Neutrophil (primary cell): ENCODE data around the gene RPA3.

Experiments used
- H3K27ac ChIP-seq: fragments of 200-600 bp; sonication (generic); 2 replicates; pipeline ENCODE4 v1.5.1; 2016; ENCODE audit warnings: mild to moderate bottlenecking, moderate library complexity
- H3K27me3 ChIP-seq: fragments of 200-600 bp; sonication (generic); 2 replicates; pipeline ENCODE4 v1.6.0; 2016; ENCODE audit warnings: mild to moderate bottlenecking
- H3K36me3 ChIP-seq: fragments of 200-600 bp; sonication (generic); 2 replicates; pipeline ENCODE4 v1.5.1; 2017
- H3K4me1 ChIP-seq, 2 experiments: fragments of 200-600 bp in 1 of 2; sonication (generic) in 1 of 2; 1 replicate in 1 of 2; 2 replicates in 1 of 2; pipeline versions ENCODE4 v1.5.1 to v1.6.1; 2013 to 2016; ENCODE audit warnings: low read depth in 1 of 2, low read length in 1 of 2, mild to moderate bottlenecking in 1 of 2, moderate library complexity in 1 of 2; ENCODE audit not compliant: control insufficient read depth in 1 of 2, insufficient read depth in 1 of 2
- H3K4me3 ChIP-seq, 2 experiments: fragments of 200-600 bp in 1 of 2; sonication (generic) in 1 of 2; 1 replicate in 1 of 2; 2 replicates in 1 of 2; pipeline ENCODE4 v1.5.1; 2013 to 2016; ENCODE audit warnings: low read depth in 1 of 2, low read length in 1 of 2, mild to moderate bottlenecking in 1 of 2, moderate library complexity in 1 of 2
- H3K9me3 ChIP-seq: fragments of 200-600 bp; sonication (generic); 2 replicates; pipeline ENCODE4 v1.5.1; 2016
- CTCF ChIP-seq: fragments of 200-600 bp; sonication (generic); IDR thresholded peaks from 2 replicates; pipeline ENCODE4 v1.5.1; 2016; ENCODE audit warnings: antibody characterized with exemption

RPA3 gene

GRCh38 chr7:7617550-7617949, 100.9 kb downstream of the RPA3 start:
- Histone ChIP-seq H3K4me3 (no peak overlapping the region), H3K27ac (no peak overlapping the region), H3K4me1 (peaks cover 0 to 7% of the 10 kb centered on the region in 2 experiments), H3K9me3 (no peaks in the 10 kb centered on the region), H3K27me3 (no peaks in the 10 kb centered on the region), H3K36me3 (no peaks in the 10 kb centered on the region)
- no peak for TF ChIP-seq CTCF

GRCh38 chr7:7614018-7614741, 104.2 kb downstream of the RPA3 start:
- no peak for TF ChIP-seq CTCF
- peaks cover 3% of the 10 kb centered on the region for H3K36me3 ChIP-seq
- H3K4me1 ChIP-seq = no peaks in the 10 kb centered on the region
- H3K9me3 ChIP-seq = no peaks in the 10 kb centered on the region
- H3K4me3 ChIP-seq = no peak overlapping the region
- H3K27me3 ChIP-seq = no peaks in the 10 kb centered on the region
- no peak overlapping the region for H3K27ac ChIP-seq

GRCh38 chr7:7613210-7613609, 105.2 kb downstream of the RPA3 start:
- Histone ChIP-seq H3K27ac (no peak overlapping the region), H3K36me3 (peaks cover 12% of the 10 kb centered on the region), H3K27me3 (no peaks in the 10 kb centered on the region), H3K4me3 (no peak overlapping the region), H3K9me3 (no peaks in the 10 kb centered on the region), H3K4me1 (no peaks in the 10 kb centered on the region)
- no peak for TF ChIP-seq CTCF

GRCh38 chr7:7612519-7612918, 105.9 kb downstream of the RPA3 start:
- H3K4me3 ChIP-seq = no peak overlapping the region
- H3K9me3 ChIP-seq = no peaks in the 10 kb centered on the region
- H3K27me3 ChIP-seq = no peaks in the 10 kb centered on the region
- no peak for TF ChIP-seq CTCF
- H3K36me3 ChIP-seq = peaks cover 19% of the 10 kb centered on the region
- H3K27ac ChIP-seq = no peak overlapping the region
- no peaks in the 10 kb centered on the region for H3K4me1 ChIP-seq

- peaks cover 38% of the 10 kb centered on the region for H3K36me3 ChIP-seq
- no peaks in the 10 kb centered on the region for H3K27me3 ChIP-seq
- H3K4me3 ChIP-seq = no peak overlapping the region
- no peaks in the 10 kb centered on the region for H3K4me1 ChIP-seq
- TF ChIP-seq CTCF = no peak
- H3K9me3 ChIP-seq = no peaks in the 10 kb centered on the region
- no peak overlapping the region for H3K27ac ChIP-seq
Observed at GRCh38 chr7:7609330-7609729, 109.1 kb downstream of the RPA3 start.
